A673 (cell line): ENCODE data around the gene ETV1. TPM values are rescaled to one million over a fixed set of nuclear protein-coding genes. Genes with fewer than 3 reads are reported as not detected.

Experiments
- BruUV-seq: library from RNA; stranded (reverse); fragments of 400-500 nt; replicated peaks from 2 replicates; lab custom pipeline; 2021; lab: Mats Ljungman, UMichigan
- CTCF ChIA-PET: fragments of 300-600 bp; sonication (Branson Sonifier 250); formaldehyde crosslinking; loops from one replicate; lab custom pipeline; 2022; ENCODE audit warnings: antibody characterized with exemption; lab: Charles Lee
- POLR2A ChIA-PET: fragments of 300-600 bp; sonication (Branson Sonifier 250); formaldehyde crosslinking; loops from one replicate; lab custom pipeline; 2022; ENCODE audit warnings: antibody characterized with exemption; ENCODE audit not compliant: low non-redundant PET; lab: Charles Lee
- DNase-seq: peaks from one replicate; pipeline ENCODE4 v3.0.0-alpha.2; 2015; ENCODE audit warnings: low spot score
- H3K27ac ChIP-seq: fragments of 200-600 bp; sonication (generic); 2 replicates; pipeline ENCODE4 v1.5.1; 2016; ENCODE audit warnings: mixed run types, low read depth, mild to moderate bottlenecking, mixed read lengths, antibody characterized with exemption, low read length; ENCODE audit not compliant: poor library complexity, severe bottlenecking
- H3K27me3 ChIP-seq: fragments of 200-600 bp; sonication (generic); replicated peaks from 2 replicates; pipeline ENCODE4 v1.6.1; 2017; ENCODE audit warnings: mixed run types, low read depth, mild to moderate bottlenecking, mixed read lengths, antibody characterized with exemption, low read length; ENCODE audit not compliant: insufficient read depth, poor library complexity
- H3K36me3 ChIP-seq: fragments of 200-600 bp; sonication (generic); 2 replicates; pipeline ENCODE4 v1.6.1; 2016; ENCODE audit warnings: mixed run types, mild to moderate bottlenecking, mixed read lengths, antibody characterized with exemption, low read length; ENCODE audit not compliant: insufficient read depth, poor library complexity, severe bottlenecking
- H3K4me1 ChIP-seq: fragments of 200-600 bp; sonication (generic); 2 replicates; pipeline ENCODE4 v1.6.1; 2017; ENCODE audit warnings: mixed run types, mild to moderate bottlenecking, mixed read lengths, antibody characterized with exemption, low read length; ENCODE audit not compliant: insufficient read depth, poor library complexity, severe bottlenecking
- H3K4me3 ChIP-seq: fragments of 200-600 bp; sonication (generic); 2 replicates; pipeline ENCODE4 v1.5.1; 2016; ENCODE audit warnings: low read depth, mixed run types, mild to moderate bottlenecking, mixed read lengths, low read length; ENCODE audit not compliant: poor library complexity, severe bottlenecking
- H3K9me3 ChIP-seq: fragments of 200-600 bp; sonication (generic); 2 replicates; pipeline ENCODE4 v1.6.1; 2016; ENCODE audit warnings: mixed run types, low read depth, mild to moderate bottlenecking, mixed read lengths, antibody characterized with exemption, low read length; ENCODE audit not compliant: poor library complexity, severe bottlenecking
- CTCF ChIP-seq: fragments of 300-800, 200-600 bp; sonication (generic); conservative IDR thresholded peaks from 2 replicates; pipeline ENCODE4 v1.5.1; 2017; ENCODE audit warnings: low read depth, mild to moderate bottlenecking, antibody characterized with exemption, low read length, moderate library complexity, mixed read lengths
- EZH2 ChIP-seq: fragments of 200-600 bp; sonication (generic); IDR thresholded peaks from 2 replicates; pipeline ENCODE4 v1.6.1; 2017; ENCODE audit warnings: borderline replicate concordance, low read depth, mild to moderate bottlenecking, mixed read lengths, antibody characterized with exemption, low read length; ENCODE audit not compliant: poor library complexity, severe bottlenecking
- intact Hi-C: fragments of 100-400 bp; cut with micrococcal nuclease; formaldehyde crosslinking; loops from one replicate; pipeline ENCODE4 v1.10.0; 2022; ENCODE audit not compliant: unreplicated experiment
- total RNA-seq: library from RNA; stranded (reverse); gene quantifications from 2 replicates; pipeline ENCODE4 v1.2.3, GENCODE V29; 2021

ETV1 gene
- total RNA-seq, 1 experiment from 2014 or later = 84.1 TPM

DNA sequence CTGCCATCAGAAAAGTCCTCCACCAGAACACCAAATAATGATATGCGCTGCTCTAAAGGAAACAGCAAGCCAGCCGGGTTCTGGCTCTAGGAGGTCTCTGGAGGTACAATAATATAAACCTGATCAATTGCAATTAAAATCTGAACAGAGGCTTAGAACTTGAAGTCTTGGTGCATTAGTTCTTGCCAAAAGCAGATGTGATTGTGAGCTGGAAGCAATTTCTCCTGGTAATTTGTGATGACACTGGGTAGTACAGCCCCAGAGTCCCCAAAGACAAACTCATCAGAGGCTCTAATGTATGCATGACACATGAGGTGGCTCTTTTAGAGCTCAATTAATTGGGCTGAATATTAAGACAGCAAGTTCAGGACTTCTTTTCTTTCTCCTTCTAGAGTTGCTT is 3.3 kb downstream of the ETV1 start:
- ChIA-PET CTCF (no interaction called here), POLR2A (no interaction called here)
- intact Hi-C loops = loop anchor here (5.0 to 10.0 kb wide), 5 partner anchors 79 to 471 kb away; no protein-coding TSS in a partner anchor
- no TSS peak for BruUV-seq
- Histone ChIP-seq H3K27ac (peak overlapping the region; percentile 46), H3K27me3 (no peaks in the 10 kb centered on the region), H3K4me3 (peak overlapping the region; percentile 62), H3K9me3 (no peaks in the 10 kb centered on the region), H3K4me1 (peaks cover 51% of the 10 kb centered on the region), H3K36me3 (no peaks in the 10 kb centered on the region)
- peak; percentile 47 for DNase-seq
- TF ChIP-seq CTCF = no peak
- TF ChIP-seq EZH2 = no peak

DNA sequence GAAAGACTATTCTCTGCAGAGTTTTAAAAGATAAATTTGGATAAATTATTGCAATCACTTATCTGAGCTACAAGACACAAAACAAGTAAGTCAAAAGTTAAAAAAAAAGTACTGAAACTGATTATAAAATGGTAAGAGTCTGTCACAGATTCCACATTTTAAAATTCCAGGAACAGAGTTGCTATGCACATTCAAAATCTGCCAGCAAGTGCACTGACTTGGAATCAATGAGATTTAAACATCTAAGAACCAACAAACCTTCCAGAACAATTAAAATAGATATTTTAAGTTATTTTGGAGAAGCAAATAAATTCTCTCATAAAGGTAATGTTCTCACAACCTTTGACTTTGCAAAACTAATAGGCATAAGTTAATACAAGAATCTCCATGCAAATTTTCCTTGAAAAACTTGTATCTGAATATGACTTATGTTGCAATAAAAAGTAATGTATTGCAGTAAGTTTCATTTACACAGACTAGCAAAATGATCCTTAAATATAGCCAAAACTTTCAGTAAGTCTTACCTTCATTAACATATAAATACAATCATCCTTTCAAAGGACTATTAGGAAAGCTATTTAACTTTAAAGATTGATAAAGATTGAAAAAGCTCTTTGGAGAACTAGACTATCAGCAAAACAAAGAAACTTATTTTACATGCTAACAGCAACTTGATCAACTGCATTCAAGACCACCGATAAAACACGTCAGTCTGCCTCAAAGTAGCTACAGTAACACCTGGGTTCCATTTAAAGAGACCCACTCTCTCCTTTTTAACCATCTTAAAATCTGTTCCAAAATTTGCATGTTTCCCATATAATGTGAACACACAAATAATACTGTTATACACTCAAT is 4.4 kb downstream of the ETV1 start:
- peak overlapping the region; percentile 62 for H3K4me3 ChIP-seq
- peak overlapping the region; percentile 82 for H3K27ac ChIP-seq
- no TSS peak for BruUV-seq
- DNase-seq = no peak
- no peaks in the 10 kb centered on the region for H3K27me3 ChIP-seq
- peaks cover 58% of the 10 kb centered on the region for H3K4me1 ChIP-seq
- TF ChIP-seq EZH2 (no peak), CTCF (no peak)
- CTCF ChIA-PET = no interaction called here
- intact Hi-C loops = loop anchor here (5.0 to 10.0 kb wide), 6 partner anchors 78 to 707 kb away; no protein-coding TSS in a partner anchor
- POLR2A ChIA-PET = no interaction called here
- H3K9me3 ChIP-seq = no peaks in the 10 kb centered on the region
- no peaks in the 10 kb centered on the region for H3K36me3 ChIP-seq

DNA sequence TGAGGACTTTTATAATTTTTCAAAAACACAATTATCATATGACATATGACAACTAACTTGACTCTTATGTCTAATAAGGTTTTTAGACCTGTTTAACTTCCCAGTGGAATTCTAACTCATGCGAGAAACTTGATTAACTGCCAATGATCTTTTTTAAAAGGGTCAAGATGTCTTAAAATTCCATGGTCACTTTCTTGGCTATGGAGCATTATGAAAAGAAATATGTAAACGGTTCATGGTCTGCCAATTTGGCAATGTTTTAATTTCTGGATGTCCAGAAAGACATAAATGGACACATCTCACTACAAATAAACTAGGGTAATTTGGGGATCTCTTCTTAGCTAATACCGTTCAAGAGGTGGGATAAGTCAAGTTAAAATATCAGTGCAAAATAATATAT is 5.4 kb downstream of the ETV1 start:
- Histone ChIP-seq H3K4me3 (peak overlapping the region; percentile 62), H3K4me1 (peaks cover 68% of the 10 kb centered on the region), H3K9me3 (no peaks in the 10 kb centered on the region), H3K27ac (peak overlapping the region; percentile 82), H3K27me3 (no peaks in the 10 kb centered on the region), H3K36me3 (no peaks in the 10 kb centered on the region)
- ChIA-PET POLR2A (no interaction called here), CTCF (no interaction called here)
- intact Hi-C loops = loop anchor here (5.0 to 10.0 kb wide), 3 partner anchors 239 to 708 kb away; no protein-coding TSS in a partner anchor
- DNase-seq = no peak
- TF ChIP-seq CTCF (no peak), EZH2 (no peak)
- no TSS peak for BruUV-seq
